HG02623 (cell line): ENCODE measurements around the gene PCAT7.
"Not testable (repeated sequence)": the region's sequence is repeated elsewhere in the genome, so short reads cannot be mapped to it uniquely, and the experiment has no call there.

Experiments
- ATAC-seq: cut with Tn5 transposase; IDR thresholded peaks from one replicate; pipeline ENCODE4 v1.9.1; 2021; ENCODE audit warnings: moderate library complexity; ENCODE audit not compliant: unreplicated experiment

Gene PCAT7

GRCh38 chr9:94554439-94555331 lies at the start of gene PCAT7:
Gene PCAT7 (plus strand): TSS chr9:94555083.
- no peak for ATAC-seq

GRCh38 chr9:94506370-94506769 lies 48.5 kb upstream of the PCAT7 start:
- ATAC-seq: not testable (repeated sequence)

GRCh38 chr9:94507531-94508258 lies 47.2 kb upstream of the PCAT7 start:
- no peak for ATAC-seq

GRCh38 chr9:94511134-94511954 lies 43.5 kb upstream of the PCAT7 start:
- ATAC-seq: no peak

- no peak for ATAC-seq
These were observed 43.0 kb upstream of the PCAT7 start for GRCh38 chr9:94511955-94512265.

GRCh38 chr9:94514722-94515121 lies 40.2 kb upstream of the PCAT7 start:
- no peak for ATAC-seq

GRCh38 chr9:94517254-94517653 lies 37.6 kb upstream of the PCAT7 start:
- no peak for ATAC-seq

- no peak for ATAC-seq
These were observed 29.4 kb upstream of the PCAT7 start for GRCh38 chr9:94525396-94526035.

GRCh38 chr9:94526271-94526670 lies 28.6 kb upstream of the PCAT7 start:
- no peak for ATAC-seq

- no peak for ATAC-seq
These were observed 27.9 kb upstream of the PCAT7 start for GRCh38 chr9:94526951-94527350.

GRCh38 chr9:94528886-94529285 lies 26.0 kb upstream of the PCAT7 start:
- no peak for ATAC-seq

- no peak for ATAC-seq
These were observed 21.7 kb upstream of the PCAT7 start for GRCh38 chr9:94533155-94533554.

- ATAC-seq: no peak
These were observed 21.3 kb upstream of the PCAT7 start for GRCh38 chr9:94533601-94534000.

GRCh38 chr9:94534901-94535300 lies 20.0 kb upstream of the PCAT7 start:
- ATAC-seq: no peak

GRCh38 chr9:94538908-94539307 lies 16.0 kb upstream of the PCAT7 start:
- no peak for ATAC-seq

- not testable (repeated sequence) for ATAC-seq
These were observed 10.5 kb upstream of the PCAT7 start for GRCh38 chr9:94544335-94544734.

- no peak for ATAC-seq
These were observed 8.9 kb upstream of the PCAT7 start for GRCh38 chr9:94545940-94546339.

GRCh38 chr9:94553029-94553938 lies 1.6 kb upstream of the PCAT7 start:
- no peak for ATAC-seq

- no peak for ATAC-seq
These were observed 825 bp upstream of the PCAT7 start for GRCh38 chr9:94554078-94554438.

- ATAC-seq: no peak
These were observed 2.5 kb downstream of the PCAT7 start for GRCh38 chr9:94557376-94557775.
